Fibroblast of lung (primary cell): ENCODE results near the gene PLEKHJ1. TPM values are rescaled to one million over a fixed set of nuclear protein-coding genes. Genes with fewer than 3 reads are reported as not detected.

ENCODE experiments used
- DNase-seq, 2 donors: peaks; one replicate each; pipeline versions ENCODE4 v3.0.0 to v3.0.0-alpha.2; 2010; ENCODE audit warnings: low read depth in 2 of 2
- H2AFZ ChIP-seq: 2 replicates; pipeline ENCODE4 v1.5.1; 2012; ENCODE audit warnings: low read length, control low read depth, inconsistent platforms
- H3K27ac ChIP-seq: 2 replicates; pipeline ENCODE4 v1.5.1; 2011; ENCODE audit warnings: low read length, control low read depth; ENCODE audit not compliant: insufficient read depth
- H3K27me3 ChIP-seq: 2 replicates; pipeline ENCODE4 v1.5.1; 2011; ENCODE audit warnings: mild to moderate bottlenecking, low read length; ENCODE audit not compliant: control insufficient read depth, insufficient read depth
- H3K36me3 ChIP-seq: 2 replicates; pipeline ENCODE4 v1.5.1; 2011; ENCODE audit warnings: low read length; ENCODE audit not compliant: control insufficient read depth, insufficient read depth
- H3K4me1 ChIP-seq: 2 replicates; pipeline ENCODE4 v1.5.1; 2011; ENCODE audit warnings: low read length; ENCODE audit not compliant: control insufficient read depth, insufficient read depth; ENCODE audit errors: extremely low read depth
- H3K4me2 ChIP-seq: 2 replicates; pipeline ENCODE4 v1.5.1; 2011; ENCODE audit warnings: low read length, control low read depth; ENCODE audit not compliant: insufficient read depth; ENCODE audit errors: extremely low read depth
- H3K4me3 ChIP-seq, 4 experiments: fragments of 200-600 bp in 1 of 4; sonication (generic) in 1 of 4; replicated peaks in 1 of 4; 2 replicates each; pipeline ENCODE4 v1.5.1; 2011 to 2016; ENCODE audit warnings: low read length in 4 of 4, low read depth in 3 of 4, mild to moderate bottlenecking in 3 of 4, control low read depth in 2 of 4, inconsistent platforms in 1 of 4, mixed read lengths in 1 of 4; ENCODE audit not compliant: insufficient read depth in 1 of 4; ENCODE audit errors: control extremely low read depth in 1 of 4
- H3K79me2 ChIP-seq: 2 replicates; pipeline ENCODE4 v1.5.1; 2012; ENCODE audit warnings: mild to moderate bottlenecking, low read length, inconsistent platforms; ENCODE audit not compliant: control insufficient read depth, insufficient read depth
- H3K9ac ChIP-seq: 2 replicates; pipeline ENCODE4 v1.5.1; 2011; ENCODE audit warnings: mild to moderate bottlenecking, low read length, control low read depth; ENCODE audit not compliant: insufficient read depth
- H3K9me3 ChIP-seq: 2 replicates; pipeline ENCODE4 v1.5.1; 2012; ENCODE audit warnings: low read depth, low read length; ENCODE audit not compliant: control insufficient read depth, insufficient read depth
- H4K20me1 ChIP-seq: 2 replicates; pipeline ENCODE4 v1.5.1; 2011; ENCODE audit warnings: low read length; ENCODE audit not compliant: control insufficient read depth, insufficient read depth; ENCODE audit errors: extremely low read depth
- CTCF ChIP-seq, 2 donors: IDR thresholded peaks in 1 of 2; conservative IDR thresholded peaks in 1 of 2; 1 replicate in 1 of 2; 2 replicates in 1 of 2; pipeline ENCODE4 v1.5.1; 2011 to 2012; ENCODE audit warnings: low read length in 2 of 2, control low read depth in 1 of 2, inconsistent platforms in 1 of 2, low read depth in 1 of 2, mild to moderate bottlenecking in 1 of 2
- EZH2 ChIP-seq: IDR thresholded peaks from 2 replicates; pipeline ENCODE4 v1.5.1; 2012; ENCODE audit warnings: low read length, control low read depth, mild to moderate bottlenecking; ENCODE audit errors: missing control alignments
- polyA plus RNA-seq, 2 donors: library from polyadenylated mRNA; depleted of rRNA in 1 of 2; stranded (reverse) in 1 of 2; unstranded in 1 of 2; fragments of >200 nt; gene quantifications; 2 replicates each; pipeline ENCODE4 v1.2.1, GENCODE V29; 2011 to 2012; ENCODE audit warnings: missing spikeins in 1 of 2
- total RNA-seq: library from RNA; depleted of rRNA; stranded (reverse); fragments of >200 nt; gene quantifications from 2 replicates; pipeline ENCODE4 v1.2.1, GENCODE V29; 2014

PLEKHJ1 gene
- total and polyA plus RNA-seq, 2 donors (not counting 1 experiment from before 2014, with no cell fraction given), result 34.9 to 61.3 TPM

- H2AFZ ChIP-seq, result no peak overlapping the region
Observed at GRCh38 chr19:2197270-2197669, 38.9 kb downstream of the PLEKHJ1 start.

GRCh38 chr19:2195914-2196313 is 40.2 kb downstream of the PLEKHJ1 start:
- H3K4me3 ChIP-seq, result no peak overlapping the region
- no peaks in the 10 kb centered on the region for H4K20me1 ChIP-seq
- TF ChIP-seq EZH2 (no peak), CTCF (conservative IDR thresholded peaks at IDR 0.05 in 1 of 2, IDR thresholded peaks at IDR 0.05 in 1 of 2; ENCODE audit: low read depth in 1 of 2, low read length in 2 of 2) (no peak)
- H3K79me2 ChIP-seq, result peaks cover 78% of the 10 kb centered on the region
- peaks cover 38% of the 10 kb centered on the region for H3K36me3 ChIP-seq
- no peak overlapping the region for H3K9ac ChIP-seq
- no peak overlapping the region for H3K4me2 ChIP-seq
- H3K27ac ChIP-seq, result no peak overlapping the region
- H3K9me3 ChIP-seq, result no peaks in the 10 kb centered on the region
- H2AFZ ChIP-seq, result no peak overlapping the region
- H3K27me3 ChIP-seq, result no peaks in the 10 kb centered on the region
- no peak for DNase-seq
- no peaks in the 10 kb centered on the region for H3K4me1 ChIP-seq

More at GRCh38 chr19:2197270-2197669, 38.9 kb downstream of the PLEKHJ1 start:
- H3K9me3 ChIP-seq, result no peaks in the 10 kb centered on the region
- DNase-seq, result no peak
- no peak overlapping the region for H3K27ac ChIP-seq
- H4K20me1 ChIP-seq, result no peaks in the 10 kb centered on the region
- no peak overlapping the region for H3K9ac ChIP-seq
- no peaks in the 10 kb centered on the region for H3K4me1 ChIP-seq
- TF ChIP-seq EZH2 (no peak), CTCF (conservative IDR thresholded peaks at IDR 0.05 in 1 of 2, IDR thresholded peaks at IDR 0.05 in 1 of 2; ENCODE audit: low read depth in 1 of 2, low read length in 2 of 2) (no peak)
- no peaks in the 10 kb centered on the region for H3K27me3 ChIP-seq
- H3K79me2 ChIP-seq, result peaks cover 76% of the 10 kb centered on the region
- H3K4me3 ChIP-seq, result no peak overlapping the region
- no peak overlapping the region for H3K4me2 ChIP-seq
- peaks cover 35% of the 10 kb centered on the region for H3K36me3 ChIP-seq

GRCh38 chr19:2195361-2195760 is 40.8 kb downstream of the PLEKHJ1 start:
- Histone ChIP-seq H3K9me3 (no peaks in the 10 kb centered on the region), H3K9ac (no peak overlapping the region), H3K4me2 (no peak overlapping the region), H3K79me2 (peaks cover 80% of the 10 kb centered on the region), H3K27me3 (no peaks in the 10 kb centered on the region), H3K4me1 (no peaks in the 10 kb centered on the region), H2AFZ (no peak overlapping the region), H3K36me3 (peaks cover 40% of the 10 kb centered on the region), H3K27ac (no peak overlapping the region), H3K4me3 (no peak overlapping the region), H4K20me1 (no peaks in the 10 kb centered on the region)
- TF ChIP-seq CTCF (conservative IDR thresholded peaks at IDR 0.05 in 1 of 2, IDR thresholded peaks at IDR 0.05 in 1 of 2; ENCODE audit: low read depth in 1 of 2, low read length in 2 of 2), result no peak
- no peak for TF ChIP-seq EZH2
- DNase-seq, result no peak
